COR-L47 (cell line): ENCODE results near the gene TRIM45.
A peak's percentile ranks its signal among the peaks of the same experiment; 100 is the strongest.
"Not testable (repeated sequence)": the region's sequence is repeated elsewhere in the genome, so short reads cannot be mapped to it uniquely, and the experiment has no call there.

Experiments used
- DNase-seq: peaks from one replicate; lab custom pipeline; 2025; lab: John Stamatoyannopoulos, UW

Gene TRIM45

DNA sequence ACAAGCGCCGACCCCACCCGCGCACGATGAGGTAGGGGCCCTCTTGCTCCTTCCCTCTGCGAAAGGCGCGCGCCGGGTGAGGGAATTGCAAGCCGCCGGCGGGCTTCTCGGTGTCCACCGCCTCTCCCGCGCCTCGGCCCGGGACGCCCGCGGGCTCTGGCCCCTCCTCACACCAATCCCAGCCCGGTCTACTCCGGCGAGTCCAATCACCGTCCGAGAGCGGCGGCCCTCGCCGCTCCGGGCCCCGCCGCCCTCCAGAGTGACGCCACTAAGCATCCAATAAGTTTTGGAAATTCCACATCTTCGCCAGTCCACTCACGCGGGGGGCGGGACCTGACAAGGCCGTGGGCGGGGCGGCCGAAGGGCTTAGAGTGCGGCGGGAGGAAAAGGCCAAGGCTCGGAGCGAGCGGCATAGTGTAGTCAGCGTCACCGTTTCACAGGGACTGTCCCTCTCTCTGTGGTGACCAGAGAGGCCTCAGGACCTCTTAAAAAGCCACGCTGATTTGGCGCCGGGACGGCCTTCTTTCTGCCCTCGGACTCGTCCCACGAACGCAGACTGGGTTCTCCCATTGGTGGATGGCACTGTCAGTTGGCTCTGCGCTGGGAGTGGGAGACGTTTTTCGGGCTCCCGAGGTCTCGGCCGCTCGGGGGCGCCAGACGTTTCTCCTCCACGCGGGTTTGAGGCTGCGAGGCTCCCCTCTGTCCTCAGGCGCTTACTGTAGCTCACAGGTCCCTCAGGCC lies at the start of gene TRIM45:
TRIM45 (minus strand) TSS at position 161 of the 741 bp plus-strand sequence. CDS start 548 bp downstream, outside the sequence.
- DNase-seq = peak; percentile 82

GRCh38 chr1:117169871-117170596 lies 48.5 kb upstream of the TRIM45 start:
- DNase-seq = no peak

DNA sequence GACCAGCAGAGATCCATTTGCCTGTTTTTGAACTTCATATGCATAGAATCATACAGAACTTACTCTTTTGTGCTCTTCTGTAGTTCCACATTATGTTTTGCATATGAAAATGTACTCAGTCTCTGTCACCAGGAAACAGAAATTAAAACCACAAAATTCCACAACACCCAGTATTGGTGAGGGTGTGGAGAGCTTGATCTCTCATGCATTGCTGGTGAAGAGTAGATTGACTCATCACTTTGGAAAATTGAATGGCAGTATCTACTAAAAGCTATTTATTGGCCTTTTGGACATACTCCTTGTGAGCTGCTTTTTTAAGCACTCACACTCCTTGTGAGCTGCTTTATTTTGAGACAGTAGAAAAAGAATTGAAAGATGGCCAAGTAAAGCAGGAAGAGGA lies 45.9 kb upstream of the TRIM45 start:
- DNase-seq = no peak

DNA sequence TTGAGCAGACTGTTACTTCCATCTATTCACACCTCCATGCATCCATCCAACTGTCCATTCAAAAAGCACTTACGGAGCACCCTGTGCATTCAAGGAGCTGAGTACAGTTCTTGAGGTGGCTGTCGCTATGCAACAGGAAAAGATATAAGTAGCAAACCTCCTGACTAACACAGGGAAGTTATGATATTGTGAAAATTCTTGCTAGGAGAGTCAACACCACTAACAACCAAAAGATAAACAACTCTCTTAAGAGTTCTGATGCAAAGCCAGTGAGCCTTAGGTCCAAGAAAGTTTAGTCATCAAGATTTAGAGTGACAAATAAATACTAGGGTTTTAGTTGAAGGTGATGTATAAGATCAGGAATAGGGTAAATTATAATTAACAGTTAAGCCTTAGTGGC lies 44.5 kb upstream of the TRIM45 start:
- DNase-seq = no peak

DNA sequence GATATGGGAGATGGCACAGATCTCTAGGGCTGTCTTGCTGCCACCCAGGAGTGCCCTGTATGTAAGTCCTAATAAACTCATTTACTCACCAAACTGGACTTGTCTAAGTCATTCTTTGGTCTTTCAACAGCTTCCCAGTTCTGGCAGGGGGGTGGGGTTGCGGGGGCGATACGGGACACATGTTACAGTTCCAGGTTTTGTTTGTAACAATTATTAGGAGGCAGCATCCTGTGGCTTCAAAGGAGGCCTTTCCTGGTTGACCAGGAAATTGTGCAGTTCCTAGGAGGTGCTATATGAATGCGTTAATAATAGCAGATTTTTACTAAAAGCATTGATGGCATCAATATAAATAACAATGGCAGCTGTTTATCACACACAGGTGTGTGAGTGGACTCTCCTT lies 42.7 kb upstream of the TRIM45 start:
- DNase-seq = no peak

DNA sequence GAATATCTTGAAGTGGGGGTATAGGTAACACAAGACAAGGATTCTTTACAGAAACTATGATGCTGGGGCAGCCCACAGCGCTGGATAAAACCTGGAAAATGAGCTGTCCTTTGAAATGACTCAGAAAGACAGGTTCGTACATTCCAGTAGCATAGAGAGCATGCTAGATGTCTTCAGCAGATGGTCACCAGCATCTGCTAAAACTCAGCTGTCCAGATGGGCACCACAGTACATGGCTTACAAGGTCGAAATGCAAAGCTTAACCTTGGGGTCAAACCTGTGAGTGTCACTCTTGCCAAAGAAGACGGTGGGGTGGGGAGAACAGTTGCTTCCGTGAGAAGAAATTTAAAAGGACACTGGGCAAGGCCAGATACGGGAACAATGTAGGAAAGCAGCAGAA lies 41.3 kb upstream of the TRIM45 start:
- DNase-seq = no peak

DNA sequence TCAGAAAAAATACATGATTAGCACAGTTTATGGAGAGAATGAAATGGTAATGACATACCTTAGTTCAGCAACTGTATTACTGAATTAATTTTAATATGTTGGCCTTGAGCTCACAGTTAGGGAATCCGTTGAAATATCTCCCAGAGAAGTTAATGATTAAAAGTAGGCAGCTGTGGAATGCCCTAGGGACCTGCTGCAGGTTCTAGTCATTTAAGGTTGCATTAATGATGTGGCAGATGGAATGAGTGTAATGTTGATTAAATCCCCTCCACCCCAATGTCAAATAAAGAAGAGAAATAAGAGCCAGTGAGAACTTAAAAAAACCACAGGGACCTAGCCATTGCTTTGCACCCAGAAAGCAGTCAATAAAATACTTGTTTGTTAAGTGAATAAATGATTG lies 40.3 kb upstream of the TRIM45 start:
- no peak for DNase-seq

DNA sequence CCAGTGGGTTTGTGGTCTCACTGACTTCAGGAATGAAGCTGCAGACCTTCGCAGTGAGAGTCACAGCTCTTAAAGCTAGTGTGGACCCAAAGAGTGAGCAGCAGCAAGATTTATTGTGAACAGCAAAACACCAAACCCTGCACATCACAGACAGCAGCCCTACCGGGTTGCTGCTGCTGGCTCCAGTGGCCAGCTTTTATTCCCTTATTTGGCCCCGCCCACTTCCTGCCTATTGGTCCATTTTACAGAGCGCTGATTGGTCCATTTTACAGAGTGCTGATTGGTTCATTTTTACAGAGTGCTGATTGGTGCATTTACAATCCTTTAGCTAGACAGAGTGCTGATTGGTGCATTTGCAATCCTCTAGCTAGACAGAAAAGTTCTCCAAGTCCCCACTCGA lies 29.8 kb upstream of the TRIM45 start:
- DNase-seq = not testable (repeated sequence)

- no peak for DNase-seq
Observed at GRCh38 chr1:117150316-117150715, 28.8 kb upstream of the TRIM45 start.

- no peak for DNase-seq
Observed at GRCh38 chr1:117147856-117148588, 26.5 kb upstream of the TRIM45 start.

DNA sequence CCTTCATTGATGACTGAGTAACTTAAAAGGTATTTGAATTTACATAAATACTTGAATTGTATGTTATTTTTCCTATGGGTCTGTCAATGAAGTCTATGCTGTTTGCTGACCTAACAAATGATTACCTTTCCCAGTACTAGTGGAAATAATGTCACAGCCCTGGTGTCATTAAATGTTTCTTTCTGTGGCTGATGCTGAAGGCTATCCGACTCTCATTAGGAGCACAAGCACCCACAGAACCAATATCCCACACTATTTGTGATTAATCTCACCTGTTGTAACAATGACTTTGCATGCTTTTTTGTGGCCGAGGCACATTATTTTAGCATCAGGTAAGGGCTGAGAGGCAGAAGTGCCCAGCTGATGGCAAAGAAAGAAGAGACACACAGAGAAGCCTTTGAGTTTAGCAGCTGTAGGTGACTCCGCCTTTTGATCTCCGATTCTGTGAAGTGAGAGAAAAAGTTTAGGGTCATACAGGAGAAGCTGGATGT lies 25.8 kb upstream of the TRIM45 start:
- DNase-seq = no peak

GRCh38 chr1:117146575-117147340 lies 25.2 kb upstream of the TRIM45 start:
- peak; percentile 44 for DNase-seq

DNA sequence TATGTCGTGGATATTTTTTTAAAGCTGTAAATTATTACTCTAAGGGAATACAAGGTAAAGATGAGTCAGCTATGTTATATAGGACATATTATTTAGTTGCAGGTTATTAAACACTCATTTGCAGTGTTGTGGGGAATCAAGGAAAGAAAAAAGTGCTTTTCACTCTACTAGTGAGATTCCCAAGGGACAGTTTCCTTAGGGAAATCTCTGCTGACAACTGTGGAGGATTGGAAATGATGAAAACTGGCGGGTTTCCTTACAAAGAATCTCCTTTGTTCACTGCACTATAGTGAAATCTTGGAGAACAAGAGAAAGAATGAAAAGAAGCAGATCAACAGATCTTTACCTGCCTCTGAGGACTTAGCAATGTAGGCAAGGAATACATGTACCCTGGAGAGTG lies 24.5 kb upstream of the TRIM45 start:
- no peak for DNase-seq

DNA sequence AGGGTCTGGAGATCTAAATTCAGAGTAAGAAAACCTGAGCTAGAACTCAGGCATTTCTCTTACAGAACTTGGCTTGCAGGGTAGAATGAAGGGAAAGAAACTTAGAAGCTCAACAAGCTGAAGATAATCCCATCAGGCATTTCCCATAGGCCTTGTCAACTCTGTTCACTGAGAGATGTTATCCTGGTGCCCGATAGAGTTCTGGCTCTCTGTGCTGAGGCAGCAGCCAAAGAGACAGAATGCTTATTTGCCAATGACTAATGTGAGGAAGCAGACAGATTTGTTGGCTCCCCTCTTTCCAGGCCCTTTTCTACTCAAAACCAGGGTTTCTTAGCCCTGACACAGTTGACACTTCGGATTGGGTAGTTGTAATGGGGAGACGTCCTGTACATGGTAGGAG lies 22.3 kb upstream of the TRIM45 start:
- DNase-seq = no peak

DNA sequence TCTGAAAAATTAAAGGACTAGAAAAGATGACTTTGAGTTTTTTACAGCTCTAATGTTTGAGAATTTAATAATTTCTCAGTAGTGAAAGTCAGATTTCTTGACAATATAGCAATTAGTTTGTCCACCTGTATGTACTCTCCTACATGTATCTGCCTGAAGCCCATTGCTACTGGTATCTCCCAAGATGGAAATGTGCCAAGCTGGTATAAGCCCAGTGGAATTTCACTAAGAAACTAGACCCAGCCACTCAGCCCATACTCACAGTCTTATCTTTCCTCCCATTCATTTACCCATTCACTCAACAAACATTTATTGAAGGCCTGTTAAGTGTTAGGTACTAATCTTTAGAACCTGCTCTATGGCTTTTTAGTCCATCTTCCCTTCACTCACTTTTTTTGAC lies 21.6 kb upstream of the TRIM45 start:
- no peak for DNase-seq

- DNase-seq = no peak
Observed at GRCh38 chr1:117142200-117142599, 20.7 kb upstream of the TRIM45 start.

- DNase-seq = no peak
Observed at GRCh38 chr1:117138561-117138960, 17.0 kb upstream of the TRIM45 start.

- DNase-seq = no peak
Observed at GRCh38 chr1:117138106-117138505, 16.6 kb upstream of the TRIM45 start.

DNA sequence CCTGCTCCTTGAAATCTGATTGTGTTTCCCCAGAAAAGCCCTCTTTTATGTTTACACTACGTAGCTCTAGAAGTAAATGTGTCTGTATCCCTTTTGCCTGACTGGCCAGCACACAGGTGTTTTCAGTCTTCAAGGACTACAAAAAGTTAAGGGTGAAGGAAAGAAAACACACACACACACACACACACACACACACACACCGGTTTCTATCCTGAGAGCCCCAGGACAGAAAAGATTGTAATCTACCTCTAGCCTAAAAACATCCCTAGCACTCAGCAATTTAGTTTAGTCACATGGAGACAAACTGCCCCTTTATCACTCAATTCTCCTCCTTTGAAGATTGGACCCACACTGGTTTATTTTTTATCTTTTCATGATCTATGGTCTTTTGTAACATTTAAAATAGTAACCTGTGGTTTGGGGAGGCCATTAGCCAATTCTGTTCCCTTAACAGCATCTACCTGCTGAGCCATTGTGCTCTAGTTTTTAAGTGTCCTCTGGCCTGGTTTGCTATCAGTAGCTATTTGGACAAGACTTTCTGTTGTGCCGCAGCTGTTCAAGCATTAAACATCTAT lies 15.8 kb upstream of the TRIM45 start:
- DNase-seq = no peak

- no peak for DNase-seq
Observed at GRCh38 chr1:117136749-117137148, 15.2 kb upstream of the TRIM45 start.

DNA sequence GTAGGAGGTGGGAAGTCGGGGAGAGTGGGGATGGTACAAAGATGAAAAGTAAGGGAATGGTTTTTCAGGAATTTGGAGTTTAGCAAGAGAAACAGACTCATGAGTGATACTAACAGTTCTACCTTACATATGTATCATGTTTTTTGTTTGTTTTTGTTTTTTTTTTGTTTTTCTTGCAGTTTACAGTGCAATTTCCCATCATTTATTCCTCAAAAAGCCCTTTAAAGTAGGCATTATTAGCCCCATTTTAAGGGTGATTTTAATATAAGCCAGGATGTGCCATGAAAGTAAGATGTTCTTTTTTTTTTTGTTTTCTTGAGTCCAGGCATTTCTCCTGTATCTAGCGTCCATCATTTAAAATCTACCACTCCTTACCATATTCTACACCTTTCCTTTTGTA lies 13.8 kb upstream of the TRIM45 start:
- no peak for DNase-seq

DNA sequence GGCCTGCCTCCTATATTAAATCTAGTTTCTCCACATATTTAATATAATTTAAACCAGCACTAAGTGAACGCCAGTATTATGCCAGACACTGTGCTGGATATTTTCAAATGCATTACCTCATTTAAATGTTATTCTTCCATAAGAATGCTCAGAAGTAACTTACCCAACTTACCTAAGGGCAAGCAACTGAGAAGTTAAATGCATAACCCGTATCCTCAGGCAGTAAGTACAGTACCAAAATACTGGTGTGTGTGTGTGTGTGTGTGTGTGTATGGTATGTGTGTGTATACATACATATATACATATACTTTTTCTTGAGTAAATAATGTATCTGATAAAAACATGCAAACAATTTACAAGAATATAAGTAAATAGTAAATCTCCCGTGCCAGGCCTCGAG lies 9.0 kb upstream of the TRIM45 start:
- no peak for DNase-seq
